Right lung (tissue), 10 donors: ENCODE results near the gene ZNF28. TPM values are rescaled to one million over a fixed set of nuclear protein-coding genes. Genes with fewer than 3 reads are reported as not detected.
"Not testable (repeated sequence)": the region's sequence is repeated elsewhere in the genome, so short reads cannot be mapped to it uniquely, and the experiment has no call there.

ENCODE experiments used
- DNase-seq, 2 donors: peaks; one replicate each; pipeline ENCODE4 v3.0.0-alpha.2; 2013
- long read RNA-seq, 8 donors: transcript quantifications; one replicate each; lab custom pipeline, GENCODE V29; 2026
- polyA plus RNA-seq, 5 donors: library from polyadenylated mRNA; unstranded; fragments of 120-200 nt; gene quantifications; one replicate each; pipeline versions ENCODE4 v1.2.1 to v1.2.3, GENCODE V29; 2013; ENCODE audit warnings: inconsistent platforms in 1 of 5, low replicate concordance in 1 of 5; ENCODE audit not compliant: insufficient read length in 5 of 5, insufficient read depth in 1 of 5

Gene ZNF28
- 10 to 100 TPM; 10.8 to 17.4 (median 16.6) TPM for polyA plus RNA-seq
- long read RNA-seq, donor 1, full-length matches to known transcripts = 3 of 3 reads
- long read RNA-seq, donor 1, partial matches to known transcripts = 0 of 3 reads
- long read RNA-seq, donor 1, other reads (novel, unspliced or antisense) = 0 of 3 reads
- long read RNA-seq, donor 2, full-length matches to known transcripts = 1 of 1 reads
- long read RNA-seq, donor 2, partial matches to known transcripts = 0 of 1 reads
- long read RNA-seq, donor 2, other reads (novel, unspliced or antisense) = 0 of 1 reads
- long read RNA-seq, donor 3, full-length matches to known transcripts = 3 of 3 reads
- long read RNA-seq, donor 3, partial matches to known transcripts = 0 of 3 reads
- long read RNA-seq, donor 3, other reads (novel, unspliced or antisense) = 0 of 3 reads
- long read RNA-seq, donor 4, full-length matches to known transcripts = 3 of 3 reads
- long read RNA-seq, donor 4, partial matches to known transcripts = 0 of 3 reads
- long read RNA-seq, donor 4, other reads (novel, unspliced or antisense) = 0 of 3 reads
- long read RNA-seq, donor 5, partial matches to known transcripts = 0 of 1 reads
- long read RNA-seq, donor 5, other reads (novel, unspliced or antisense) = 0 of 1 reads
- long read RNA-seq, donor 6, partial matches to known transcripts = 0 of 7 reads
- long read RNA-seq, donor 6, other reads (novel, unspliced or antisense) = 6 of 7 reads
- long read RNA-seq, donor 7, full-length matches to known transcripts = 2 of 2 reads
- long read RNA-seq, donor 7, partial matches to known transcripts = 0 of 2 reads
- long read RNA-seq, donor 7, other reads (novel, unspliced or antisense) = 0 of 2 reads
- long read RNA-seq, donor 8 = 0 reads

DNA sequence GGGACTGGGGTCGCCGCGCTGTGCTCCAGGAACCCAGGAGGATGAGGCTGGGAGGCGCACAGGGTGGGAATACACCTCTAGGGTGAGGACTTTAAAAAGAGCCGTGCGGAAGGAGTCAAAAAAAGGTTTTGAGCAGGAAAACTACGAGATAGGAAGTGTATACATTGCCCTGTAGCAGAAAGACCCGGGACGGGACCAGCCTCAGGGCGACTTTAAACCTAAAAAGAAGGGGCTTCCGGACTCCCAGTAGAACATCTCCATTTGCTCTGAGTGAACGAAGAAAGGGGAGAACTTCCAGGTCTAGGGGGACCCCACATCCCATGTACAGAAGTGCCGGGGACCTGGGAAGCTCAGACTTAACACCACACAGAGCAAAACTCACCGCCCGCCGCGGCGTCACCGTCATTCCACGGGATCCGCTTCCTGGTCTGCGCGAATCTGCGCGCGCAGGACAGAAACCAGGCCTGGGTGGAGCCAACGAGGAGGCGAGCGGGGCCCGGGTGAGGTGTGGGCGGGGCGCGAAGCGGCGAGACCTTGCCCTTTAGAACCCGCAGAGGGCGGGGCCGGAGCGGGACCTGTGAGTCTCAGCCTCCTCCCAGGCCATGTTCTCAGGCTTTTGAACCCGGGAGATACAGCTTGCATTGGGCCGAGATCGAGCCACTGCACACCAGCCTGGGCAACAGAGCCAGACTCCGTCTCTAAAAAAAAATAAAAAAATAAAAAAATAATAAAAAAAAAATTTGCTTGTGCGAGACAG is at the start of gene ZNF28:
TSS of gene ZNF28 (minus strand) at position 430 of the 757 bp plus-strand sequence. CDS start 3,675 bp downstream, outside the sequence.
- peak; percentile 23 to 35 for DNase-seq

DNA sequence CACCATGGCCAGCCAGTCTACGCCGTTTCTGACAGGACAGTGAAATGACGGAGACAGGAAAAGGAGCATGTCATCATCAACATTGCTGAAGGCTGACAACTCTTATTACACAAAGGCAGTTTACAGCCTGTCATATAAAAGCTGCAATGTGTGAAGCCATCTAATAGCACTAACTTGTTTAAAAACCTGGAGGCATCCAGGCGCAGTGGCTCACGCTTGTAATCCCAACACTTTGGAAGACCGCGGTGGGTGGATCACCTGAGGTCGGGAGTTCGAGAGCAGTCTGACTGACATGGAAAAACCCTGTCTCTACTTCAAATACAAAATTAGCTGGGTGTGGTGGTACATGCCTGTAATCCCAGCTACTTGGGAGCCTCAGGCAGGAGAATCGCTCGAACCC is 46.6 kb upstream of the ZNF28 start:
- not testable (repeated sequence) for DNase-seq

DNA sequence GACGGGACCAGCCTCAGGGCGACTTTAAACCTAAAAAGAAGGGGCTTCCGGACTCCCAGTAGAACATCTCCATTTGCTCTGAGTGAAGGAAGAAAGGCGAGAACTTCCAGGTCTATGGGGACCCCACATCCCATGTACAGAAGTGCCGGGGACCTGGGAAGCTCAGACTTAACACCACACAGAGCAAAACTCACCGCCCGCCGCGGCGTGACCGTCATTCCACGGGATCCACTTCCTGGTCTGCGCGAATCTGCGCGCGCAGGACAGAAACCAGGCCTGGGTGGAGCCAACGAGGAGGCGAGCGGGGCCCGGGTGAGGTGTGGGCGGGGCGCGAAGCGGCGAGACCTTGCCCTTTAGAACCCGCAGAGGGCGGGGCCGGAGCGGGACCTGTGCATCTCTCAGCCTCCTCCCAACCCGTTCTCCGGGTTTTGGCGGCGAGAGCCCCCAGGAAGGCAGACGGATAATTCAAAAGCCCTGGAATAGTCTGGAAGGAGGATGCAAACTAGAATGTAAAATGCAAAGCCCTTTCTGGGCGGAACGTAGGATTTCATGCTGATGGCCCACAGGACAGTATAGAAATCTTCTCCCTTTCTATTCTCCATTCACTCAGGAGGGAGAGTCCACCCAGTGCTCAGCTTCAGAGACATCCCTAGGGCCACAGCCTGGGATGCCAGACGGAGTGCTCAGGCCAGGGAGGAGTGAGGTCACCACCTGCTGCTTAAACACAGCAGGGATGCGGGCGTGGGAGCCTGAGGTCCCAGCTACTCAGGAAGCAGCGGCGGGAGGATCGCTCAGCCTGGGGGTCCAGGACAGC is 36.2 kb upstream of the ZNF28 start, which contains the start of gene ZNF468:
TSS of gene ZNF468 (minus strand) at position 242 of the 814 bp plus-strand sequence. CDS start 3,347 bp downstream, outside the sequence.
- peak; percentile 39 to 47 for DNase-seq

DNA sequence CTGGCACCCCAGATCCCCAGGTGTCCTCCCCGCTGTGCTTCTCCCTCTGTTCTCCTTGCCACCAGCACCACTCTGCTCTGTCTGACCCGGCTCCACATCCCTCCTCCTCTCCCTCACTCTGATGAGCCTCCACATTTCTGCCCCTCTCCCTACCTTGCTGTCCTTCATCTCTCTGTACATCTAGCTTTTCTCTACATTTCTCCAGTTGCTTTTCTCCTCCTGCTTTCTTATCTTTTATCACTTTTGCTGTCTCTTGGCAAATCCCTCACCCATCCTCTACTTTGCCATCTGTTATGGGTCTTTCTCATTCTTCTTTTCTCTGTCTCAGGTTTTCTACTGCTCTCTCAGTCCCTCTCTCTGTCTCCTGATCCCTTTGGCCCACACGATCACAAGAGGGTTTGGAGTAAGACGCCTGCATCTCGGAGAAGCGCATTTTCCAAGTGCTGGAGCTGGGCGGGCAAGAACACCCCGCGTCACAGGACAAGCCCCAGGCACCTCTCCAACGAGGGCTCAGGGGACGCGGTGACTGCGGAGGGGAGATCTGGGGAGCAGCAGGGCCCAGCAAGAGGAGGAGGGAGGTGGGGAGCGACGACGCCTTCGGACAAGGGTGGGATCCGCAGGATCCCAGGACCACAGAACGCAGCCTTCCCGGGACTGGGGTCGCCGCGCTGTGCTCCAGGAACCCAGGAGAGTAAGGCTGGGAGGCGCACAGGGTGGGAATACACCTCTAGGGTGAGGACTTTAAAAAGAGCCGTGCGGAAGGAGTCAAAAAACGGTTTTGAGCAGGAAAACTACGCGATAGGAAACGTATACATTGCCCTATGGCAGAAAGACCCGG is 35.3 kb upstream of the ZNF28 start:
- not testable (repeated sequence) for DNase-seq

DNA sequence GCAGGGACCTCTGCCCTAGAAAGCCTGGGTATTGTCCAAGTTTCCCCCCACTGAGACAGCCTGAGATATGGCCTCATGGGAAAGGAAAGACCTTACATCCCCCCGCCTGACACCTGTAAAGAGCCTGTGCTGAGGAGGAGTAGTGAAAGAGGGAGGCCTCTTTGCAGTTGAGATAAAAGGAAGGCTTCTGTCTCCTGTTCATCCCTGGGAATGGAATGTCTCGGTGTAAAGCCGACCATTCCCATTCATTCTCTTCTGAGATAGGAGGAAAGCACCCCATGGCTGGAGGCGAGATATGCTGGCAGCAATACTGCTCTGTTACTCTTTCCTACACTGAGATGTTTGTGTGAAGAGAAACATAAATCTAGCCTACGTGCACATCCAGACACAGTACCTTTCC is 25.9 kb upstream of the ZNF28 start:
- DNase-seq = not testable (repeated sequence)

DNA sequence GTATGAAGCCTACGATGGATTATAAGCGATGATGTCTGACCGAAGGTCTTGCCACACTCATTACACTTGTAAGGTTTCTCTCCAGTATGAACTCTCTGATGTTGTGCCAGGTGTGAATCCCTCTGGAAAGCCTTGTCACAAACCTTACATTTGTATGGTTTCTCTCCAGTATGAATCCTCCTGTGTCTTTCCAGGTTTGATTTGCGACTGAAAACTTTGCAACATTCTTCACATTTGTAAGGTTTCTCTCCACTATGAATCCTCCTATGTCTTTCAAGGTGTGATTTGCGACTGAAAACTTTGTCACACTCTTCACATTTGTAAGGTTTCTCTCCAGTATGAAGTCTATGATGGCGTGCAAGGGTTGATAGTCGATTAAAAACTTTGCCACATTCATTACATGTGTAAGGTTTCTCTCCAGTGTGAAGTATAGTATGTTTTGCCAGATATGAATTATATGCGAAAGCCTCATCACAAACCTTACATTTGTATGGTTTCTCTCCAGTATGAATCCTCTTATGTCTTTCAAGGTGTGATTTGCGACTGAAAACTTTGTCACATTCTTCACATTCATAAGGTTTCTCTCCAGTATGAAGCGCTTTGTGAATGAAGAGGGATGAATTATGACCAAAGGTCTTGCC is 19.5 kb upstream of the ZNF28 start:
- not testable (repeated sequence) for DNase-seq

DNA sequence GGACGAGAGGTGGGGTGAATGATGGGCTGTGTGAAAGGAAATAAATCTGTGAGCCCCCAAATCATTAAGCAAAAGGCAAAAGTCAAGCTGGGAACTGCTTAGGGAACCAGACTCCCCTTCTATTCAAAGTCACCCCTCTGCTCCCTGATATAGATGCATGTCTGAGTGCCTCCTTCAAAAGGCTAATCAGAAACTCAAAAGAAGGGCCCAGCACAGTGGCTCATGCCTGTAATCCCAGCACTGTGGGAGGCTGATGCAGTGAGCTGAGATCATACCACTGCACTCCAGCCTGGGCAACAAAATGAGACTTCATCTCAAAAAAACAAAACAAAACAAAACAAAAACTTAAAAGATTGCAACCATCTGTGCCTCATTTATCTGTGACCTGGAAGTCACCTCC is 12.9 kb upstream of the ZNF28 start:
- DNase-seq = not testable (repeated sequence)

DNA sequence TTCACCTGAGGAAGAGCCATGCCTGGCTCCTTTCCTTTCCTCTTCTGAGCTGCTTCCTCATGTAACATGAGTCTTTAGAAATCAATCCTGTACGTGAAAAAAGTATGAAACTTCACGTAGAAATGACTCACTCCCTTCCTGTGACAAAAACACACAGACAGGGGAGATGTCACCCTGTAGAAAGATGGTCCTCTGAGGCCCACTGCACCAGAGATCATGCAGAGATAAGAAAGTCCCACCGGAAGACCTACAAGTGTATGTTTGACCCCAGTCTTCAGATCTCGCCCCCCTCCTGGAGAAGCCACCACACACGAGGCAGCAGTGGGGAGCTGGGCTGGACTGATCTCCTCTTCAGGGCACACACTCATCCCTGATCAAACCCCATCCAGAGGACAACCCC is 12.1 kb upstream of the ZNF28 start:
- not testable (repeated sequence) for DNase-seq

DNA sequence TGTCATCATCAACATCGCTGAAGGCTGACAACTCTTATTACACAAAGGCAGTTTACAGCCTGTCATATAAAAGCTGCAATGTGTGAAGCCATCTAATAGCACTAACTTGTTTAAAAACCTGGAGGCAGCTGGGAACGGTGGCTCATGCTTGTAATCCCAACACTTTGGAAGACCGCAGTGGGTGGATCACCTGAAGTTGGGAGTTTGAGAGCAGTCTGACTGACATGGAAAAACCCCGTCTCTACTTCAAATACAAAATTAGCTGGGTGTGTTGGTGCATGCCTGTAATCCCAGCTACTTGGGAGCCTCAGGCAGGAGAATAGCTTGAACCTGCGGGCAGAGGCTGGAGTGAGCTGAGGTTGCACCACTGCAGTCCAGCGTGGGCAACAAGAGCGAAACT is 8.4 kb upstream of the ZNF28 start:
- not testable (repeated sequence) for DNase-seq

DNA sequence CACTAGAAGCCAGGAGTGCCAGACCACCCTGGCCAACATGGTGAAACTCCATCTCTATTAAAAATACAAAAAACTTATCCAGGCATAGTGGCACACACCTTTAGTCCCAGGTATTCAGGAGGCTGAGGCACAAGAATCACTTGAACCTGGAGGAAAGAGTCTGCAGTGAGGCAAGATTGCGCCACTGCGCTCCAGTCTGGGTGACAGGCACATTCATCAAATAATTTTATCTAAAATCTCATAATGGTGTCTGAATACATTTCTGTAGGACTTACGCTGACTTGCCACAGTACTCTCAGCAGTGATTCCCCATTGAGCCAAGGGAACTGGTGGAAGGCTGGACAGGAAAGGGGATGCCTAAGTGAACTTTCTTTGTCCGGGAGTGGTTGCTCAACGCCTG is 4.3 kb upstream of the ZNF28 start:
- no peak for DNase-seq

DNA sequence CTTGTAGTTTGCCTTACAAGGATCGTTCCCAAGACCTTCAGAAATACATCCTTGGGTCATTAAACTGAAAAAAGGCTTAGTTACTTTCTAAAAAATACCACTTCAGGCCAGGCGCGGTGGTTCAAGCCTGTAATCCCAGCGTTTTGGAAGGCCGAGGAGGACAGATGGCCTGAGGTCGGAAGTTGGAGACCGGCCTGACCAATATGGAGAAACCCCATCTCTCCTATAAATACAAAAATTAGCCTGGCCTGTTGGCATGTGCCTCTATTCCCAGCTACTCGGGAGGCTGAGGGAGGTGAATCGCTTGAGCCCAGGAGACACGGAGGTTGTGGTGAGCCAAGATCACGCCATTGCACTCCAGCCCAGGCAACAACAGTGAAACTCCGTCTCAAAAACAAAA is 2.2 kb upstream of the ZNF28 start:
- DNase-seq = no peak

DNA sequence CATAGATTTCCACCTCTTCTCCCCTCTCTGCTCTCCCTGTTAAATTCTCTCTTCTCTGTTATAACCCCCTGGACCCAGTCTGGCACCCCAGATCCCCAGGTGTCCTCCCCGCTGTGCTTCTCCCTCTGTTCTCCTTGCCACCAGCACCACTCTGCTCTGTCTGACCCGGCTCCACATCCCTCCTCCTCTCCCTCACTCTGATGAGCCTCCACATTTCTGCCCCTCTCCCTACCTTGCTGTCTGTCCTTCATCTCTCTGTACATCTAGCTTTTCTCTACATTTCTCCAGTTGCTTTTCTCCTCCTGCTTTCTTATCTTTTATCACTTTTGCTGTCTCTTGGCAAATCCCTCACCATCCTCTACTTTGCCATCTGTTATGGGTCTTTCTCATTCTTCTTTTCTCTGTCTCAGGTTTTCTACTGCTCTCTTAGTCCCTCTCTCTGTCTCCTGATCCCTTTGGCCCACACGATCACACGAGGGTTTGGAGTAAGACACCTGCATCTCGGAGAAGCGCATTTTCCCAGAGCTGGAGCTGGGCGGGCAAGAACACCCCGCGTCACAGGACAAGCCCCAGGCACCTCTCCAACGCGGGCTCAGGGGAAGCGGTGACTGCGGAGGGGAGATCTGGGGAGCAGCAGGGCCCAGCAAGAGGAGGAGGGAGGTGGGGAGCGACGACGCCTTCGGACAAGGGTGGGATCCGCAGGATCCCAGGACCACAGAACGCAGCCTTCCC is 795 bp downstream of the ZNF28 start:
- not testable (repeated sequence) for DNase-seq

DNA sequence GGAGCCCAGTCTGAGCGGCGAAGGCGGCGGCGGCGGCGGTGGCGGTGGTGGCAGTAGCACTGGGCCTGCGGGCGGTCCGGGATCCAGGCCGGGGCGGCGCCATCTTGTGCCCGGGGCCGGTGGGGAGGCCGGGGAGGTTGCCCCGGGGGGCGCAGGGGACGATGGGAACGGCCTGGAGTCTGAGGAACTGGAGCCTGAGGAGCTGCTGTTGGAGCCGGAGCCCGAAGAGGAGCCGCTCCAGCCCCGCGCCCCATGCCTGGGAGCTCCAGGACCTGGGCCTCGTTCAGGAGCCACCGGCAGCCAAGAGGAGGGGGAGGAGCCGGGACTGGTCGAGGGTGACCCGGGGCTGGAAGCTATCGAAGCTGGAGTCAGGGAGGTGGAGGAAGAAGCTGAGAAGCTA is 11.6 kb downstream of the ZNF28 start:
- DNase-seq = no peak

DNA sequence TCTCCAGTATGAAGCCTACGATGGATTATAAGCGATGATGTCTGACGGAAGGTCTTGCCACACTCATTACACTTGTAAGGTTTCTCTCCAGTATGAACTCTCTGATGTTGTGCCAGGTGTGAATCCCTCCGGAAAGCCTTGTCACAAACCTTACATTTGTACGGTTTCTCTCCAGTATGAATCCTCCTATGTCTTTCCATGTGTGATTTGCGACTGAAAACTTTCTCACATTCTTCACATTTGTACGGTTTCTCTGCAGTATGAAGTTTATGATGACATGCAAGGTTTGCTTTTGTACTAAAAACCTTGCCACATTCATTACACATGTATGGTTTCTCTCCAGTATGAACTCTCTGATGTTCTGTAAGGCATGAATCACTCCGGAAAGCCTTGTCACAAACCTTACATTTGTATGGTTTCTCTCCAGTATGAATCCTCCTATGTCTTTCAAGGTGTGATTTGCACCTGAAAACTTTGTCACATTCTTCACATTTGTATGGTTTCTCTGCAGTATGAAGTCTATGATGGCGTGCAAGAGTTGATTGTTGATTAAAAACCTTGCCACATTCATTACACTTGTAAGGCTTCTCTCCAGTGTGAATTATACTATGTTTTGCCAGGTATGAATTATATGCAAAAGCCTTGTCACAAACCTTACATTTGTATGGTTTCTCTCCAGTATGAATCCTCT is 21.3 kb downstream of the ZNF28 start:
- not testable (repeated sequence) for DNase-seq

DNA sequence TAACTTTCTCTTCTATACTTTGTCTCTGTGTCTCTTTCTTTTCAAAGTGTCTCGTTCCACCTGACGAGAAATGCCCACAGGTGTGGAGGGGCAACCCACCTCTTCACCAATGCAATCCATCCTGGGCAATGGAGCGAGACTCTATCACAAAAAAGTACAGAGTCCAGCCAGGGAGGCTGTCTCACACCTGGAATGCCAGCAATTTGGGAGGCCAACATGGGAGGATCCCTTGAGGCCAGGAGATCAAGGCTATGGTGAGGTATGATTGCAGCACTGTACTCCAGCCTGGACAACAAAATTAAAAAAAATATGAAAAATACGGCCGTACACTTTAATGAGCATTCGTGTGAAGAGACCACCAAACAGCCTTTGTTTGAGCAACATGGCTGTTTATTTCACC is 32.0 kb downstream of the ZNF28 start:
- DNase-seq = no peak

DNA sequence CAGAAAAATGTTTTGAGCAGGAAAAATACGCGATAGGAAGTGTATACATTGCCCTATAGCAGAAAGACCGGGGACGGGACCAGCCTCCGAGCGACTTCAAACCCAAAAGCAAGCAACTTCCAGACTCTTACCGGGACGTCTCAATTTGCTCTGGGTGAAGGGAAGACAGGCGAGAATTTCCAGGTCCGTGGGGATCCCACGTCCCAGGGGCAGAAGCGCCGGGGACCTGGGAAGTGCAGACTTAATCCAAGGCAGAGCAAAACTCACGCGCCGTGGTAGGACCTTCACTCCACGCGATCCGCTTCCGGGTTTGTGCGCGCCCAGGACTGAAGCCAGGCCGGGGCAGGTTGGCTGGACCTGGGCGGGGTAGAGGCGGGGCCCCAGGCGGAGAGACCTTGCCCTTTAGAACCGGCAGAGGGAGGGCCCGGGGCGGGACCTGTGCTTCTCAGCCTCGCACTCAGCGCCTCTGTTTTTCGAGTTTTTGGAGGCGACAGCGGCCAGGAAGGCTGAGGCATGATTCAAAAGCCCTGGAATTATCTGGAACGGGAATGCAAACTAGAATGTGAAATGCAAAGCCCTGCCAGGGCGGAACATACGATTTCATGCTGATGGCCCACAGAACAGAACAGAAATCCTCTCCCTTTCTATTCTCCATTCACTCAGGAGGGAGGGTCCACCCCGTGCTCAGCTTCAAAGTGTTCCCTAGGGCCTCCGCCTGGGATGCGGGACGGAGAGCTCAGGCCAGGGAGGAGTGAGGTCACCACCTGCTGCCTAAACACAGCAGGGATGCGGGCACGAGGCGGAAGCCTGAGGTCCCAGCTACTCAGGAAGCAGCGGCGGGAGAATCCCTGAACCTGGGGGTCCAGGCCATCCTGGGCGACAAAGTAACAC is 34.7 kb downstream of the ZNF28 start, which contains the start of gene ZNF600:
TSS of gene ZNF600 (minus strand) at position 328 of the 891 bp plus-strand sequence. CDS start 7,903 bp downstream, outside the sequence.
- DNase-seq = peak; percentile 35 to 42

DNA sequence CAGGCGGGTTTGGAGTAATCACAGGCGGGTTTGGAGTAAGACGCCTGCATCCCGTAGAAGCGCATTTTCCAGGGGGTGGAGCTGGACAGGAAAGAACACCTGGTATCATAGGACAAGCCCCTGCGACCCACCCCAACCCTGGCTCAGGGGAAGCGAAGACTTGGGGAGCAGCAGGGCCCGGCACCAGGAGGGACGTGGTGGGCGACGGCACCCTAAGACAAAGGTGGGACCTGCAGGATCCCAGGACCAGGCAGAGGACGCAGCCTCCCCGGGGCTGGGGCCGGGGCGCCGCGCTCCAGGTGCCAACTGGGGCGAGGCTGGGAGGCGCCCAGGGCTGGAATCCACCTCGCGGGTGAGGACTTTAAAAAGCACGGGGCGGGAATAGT is 35.4 kb downstream of the ZNF28 start:
- DNase-seq = no peak
